PC-9 (cell line): ENCODE results near the gene NIPAL3. TPM values are rescaled to one million over a fixed set of nuclear protein-coding genes. Genes with fewer than 3 reads are reported as not detected.

Source experiments
- BruUV-seq: library from RNA; stranded (reverse); fragments of 400-500 nt; replicated peaks from 2 replicates; lab custom pipeline; 2021; lab: Mats Ljungman, UMichigan
- CTCF ChIA-PET: fragments of 300-600 bp; sonication (Branson Sonifier 250); formaldehyde crosslinking; loops from one replicate; lab custom pipeline; 2022; ENCODE audit warnings: antibody characterized with exemption; lab: Charles Lee
- POLR2A ChIA-PET: fragments of 300-600 bp; sonication (Branson Sonifier 250); formaldehyde crosslinking; loops from one replicate; lab custom pipeline; 2022; ENCODE audit warnings: antibody characterized with exemption; ENCODE audit not compliant: unreplicated experiment; lab: Charles Lee
- DNase-seq, 2 experiments: peaks; one replicate each; pipeline versions ENCODE4 v3.0.0 to v3.0.0-alpha.2; 2015 to 2022; ENCODE audit warnings: mixed read lengths in 1 of 2
- H2AFZ ChIP-seq: fragments of 200-600 bp; sonication (generic); 2 replicates; pipeline ENCODE4 v1.8.1; 2017; ENCODE audit warnings: antibody characterized with exemption
- H3F3A ChIP-seq: fragments of 200-600 bp; sonication (generic); 2 replicates; pipeline ENCODE4 v1.8.1; 2017; ENCODE audit warnings: antibody characterized with exemption, mild to moderate bottlenecking, low read depth; ENCODE audit not compliant: insufficient read depth
- H3K27ac ChIP-seq: fragments of 200-600 bp; sonication (generic); 2 replicates; pipeline ENCODE4 v1.6.1; 2016; ENCODE audit warnings: mixed run types
- H3K27me3 ChIP-seq: fragments of 200-600 bp; sonication (generic); 2 replicates; pipeline ENCODE4 v1.6.1; 2016; ENCODE audit warnings: low read depth, mixed run types; ENCODE audit not compliant: insufficient read depth
- H3K36me3 ChIP-seq: fragments of 200-600 bp; sonication (generic); 2 replicates; pipeline ENCODE4 v1.6.1; 2016; ENCODE audit warnings: low read depth, mixed run types
- H3K4me1 ChIP-seq: fragments of 200-600 bp; sonication (generic); replicated peaks from 2 replicates; pipeline ENCODE4 v1.6.1; 2016; ENCODE audit warnings: mixed run types; ENCODE audit not compliant: insufficient read depth
- H3K4me2 ChIP-seq: fragments of 200-600 bp; sonication (generic); 2 replicates; pipeline ENCODE4 v1.6.1; 2017; ENCODE audit warnings: mixed run types
- H3K4me3 ChIP-seq: fragments of 200-600 bp; sonication (generic); 2 replicates; pipeline ENCODE4 v1.6.1; 2016; ENCODE audit warnings: mixed run types
- H3K79me2 ChIP-seq: fragments of 200-600 bp; sonication (generic); 2 replicates; pipeline ENCODE4 v1.6.1; 2017; ENCODE audit warnings: low read depth, mixed run types
- H3K9me2 ChIP-seq: fragments of 200-600 bp; sonication (generic); 2 replicates; pipeline ENCODE4 v1.8.1; 2017; ENCODE audit warnings: mild to moderate bottlenecking; ENCODE audit not compliant: insufficient read depth
- H3K9me3 ChIP-seq: fragments of 200-600 bp; sonication (generic); 2 replicates; pipeline ENCODE4 v1.8.1; 2016; ENCODE audit warnings: low read depth; ENCODE audit not compliant: insufficient read depth
- H4K20me1 ChIP-seq: fragments of 200-600 bp; sonication (generic); 2 replicates; pipeline ENCODE4 v1.8.1; 2017; ENCODE audit not compliant: insufficient read depth
- CTCF ChIP-seq: fragments of 200-600 bp; sonication (generic); conservative IDR thresholded peaks from 2 replicates; pipeline ENCODE4 v1.6.1; 2017; ENCODE audit warnings: mixed run types, antibody characterized with exemption, mild to moderate bottlenecking, moderate library complexity
- EZH2 ChIP-seq: fragments of 200-600 bp; sonication (generic); IDR thresholded peaks from 2 replicates; pipeline ENCODE4 v1.8.0; 2017; ENCODE audit warnings: antibody characterized with exemption, low read depth
- intact Hi-C: fragments of 100-400 bp; cut with micrococcal nuclease; formaldehyde crosslinking; loops from one replicate; pipeline ENCODE4 v1.10.0; 2022; ENCODE audit not compliant: unreplicated experiment
- total RNA-seq: library from RNA; stranded (reverse); gene quantifications from 2 replicates; pipeline ENCODE4 v1.2.3, GENCODE V29; 2021

Gene NIPAL3
- total RNA-seq, 1 experiment from 2014 or later, result 42.0 TPM

GRCh38 chr1:24424207-24424606 is 8.6 kb downstream of the NIPAL3 start:
- H2AFZ ChIP-seq, result no peak overlapping the region
- H3K4me3 ChIP-seq, result no peak overlapping the region
- H3K9me3 ChIP-seq, result no peaks in the 10 kb centered on the region
- H3K27ac ChIP-seq, result no peak overlapping the region
- H3K9me2 ChIP-seq, result no peaks in the 10 kb centered on the region
- no peaks in the 10 kb centered on the region for H3K79me2 ChIP-seq
- H3K4me2 ChIP-seq, result no peak overlapping the region
- intact Hi-C loops, result no loop called here
- no peaks in the 10 kb centered on the region for H3K4me1 ChIP-seq
- BruUV-seq, result no TSS peak
- no peaks in the 10 kb centered on the region for H4K20me1 ChIP-seq
- POLR2A ChIA-PET, result no interaction called here
- H3F3A ChIP-seq, result no peaks in the 10 kb centered on the region
- H3K27me3 ChIP-seq, result no peaks in the 10 kb centered on the region
- TF ChIP-seq CTCF (no peak), EZH2 (no peak)
- no peak for DNase-seq
- CTCF ChIA-PET, result no interaction called here
- no peaks in the 10 kb centered on the region for H3K36me3 ChIP-seq

GRCh38 chr1:24424990-24425389 is 9.4 kb downstream of the NIPAL3 start:
- DNase-seq, result no peak
- H3K27me3 ChIP-seq, result no peaks in the 10 kb centered on the region
- no peak overlapping the region for H3K27ac ChIP-seq
- H3K4me1 ChIP-seq, result no peaks in the 10 kb centered on the region
- no peaks in the 10 kb centered on the region for H4K20me1 ChIP-seq
- H3K4me2 ChIP-seq, result no peak overlapping the region
- intact Hi-C loops, result no loop called here
- H3K79me2 ChIP-seq, result no peaks in the 10 kb centered on the region
- no peaks in the 10 kb centered on the region for H3K9me2 ChIP-seq
- TF ChIP-seq EZH2 (no peak), CTCF (no peak)
- H2AFZ ChIP-seq, result no peak overlapping the region
- H3F3A ChIP-seq, result no peaks in the 10 kb centered on the region
- H3K36me3 ChIP-seq, result no peaks in the 10 kb centered on the region
- H3K4me3 ChIP-seq, result no peak overlapping the region
- BruUV-seq, result no TSS peak
- ChIA-PET CTCF (interaction anchor here (0.6 kb wide), 1 partner anchor 170 kb away, joined by 5 read pairs; no protein-coding TSS in a partner anchor), POLR2A (interaction anchor here (0.7 kb wide), 1 partner anchor 121 kb away, joined by 3 read pairs; no protein-coding TSS in a partner anchor)
- no peaks in the 10 kb centered on the region for H3K9me3 ChIP-seq

GRCh38 chr1:24425441-24425840 is 9.8 kb downstream of the NIPAL3 start:
- H3K9me2 ChIP-seq, result no peaks in the 10 kb centered on the region
- TF ChIP-seq CTCF (no peak), EZH2 (no peak)
- no peaks in the 10 kb centered on the region for H4K20me1 ChIP-seq
- no peaks in the 10 kb centered on the region for H3K27me3 ChIP-seq
- no peaks in the 10 kb centered on the region for H3K4me1 ChIP-seq
- H3K9me3 ChIP-seq, result no peaks in the 10 kb centered on the region
- H3F3A ChIP-seq, result no peaks in the 10 kb centered on the region
- DNase-seq, result no peak
- intact Hi-C loops, result no loop called here
- H3K36me3 ChIP-seq, result no peaks in the 10 kb centered on the region
- ChIA-PET POLR2A (interaction anchor here (0.7 kb wide), 1 partner anchor 121 kb away, joined by 3 read pairs; no protein-coding TSS in a partner anchor), CTCF (interaction anchor here (0.6 to 0.7 kb wide), 2 partner anchors 170 to 377 kb away, joined by 5 read pairs; no protein-coding TSS in a partner anchor)
- no peak overlapping the region for H3K4me2 ChIP-seq
- H3K79me2 ChIP-seq, result no peaks in the 10 kb centered on the region
- H3K27ac ChIP-seq, result no peak overlapping the region
- H2AFZ ChIP-seq, result no peak overlapping the region
- no peak overlapping the region for H3K4me3 ChIP-seq
- BruUV-seq, result no TSS peak
